HepG2 (cell line): ENCODE measurements around the gene ATF1. TPM values are rescaled to one million over a fixed set of nuclear protein-coding genes. Genes with fewer than 3 reads are reported as not detected.

ENCODE experiments used
- AGO2 ChIP-seq: fragments of 200-400 bp; formaldehyde crosslinking; optimal IDR thresholded peaks from 2 replicates; pipeline ENCODE3; 2017; ENCODE audit warnings: mild to moderate bottlenecking, low read depth, low read length, moderate library complexity
- CSRNP2 ChIP-seq: sonication (generic); formaldehyde crosslinking; conservative IDR thresholded peaks from 2 replicates; pipeline ENCODE4 v1.8.0; 2022; ENCODE audit warnings: low read depth, missing genetic modification reagents
- HNRNPH1 ChIP-seq: fragments of 200-400 bp; formaldehyde crosslinking; optimal IDR thresholded peaks from 2 replicates; pipeline ENCODE3; 2017; ENCODE audit warnings: mild to moderate bottlenecking, low read depth, low read length
- HNRNPL ChIP-seq: fragments of 200-400 bp; formaldehyde crosslinking; IDR thresholded peaks from 2 replicates; pipeline ENCODE4 v1.6.1; 2017; ENCODE audit warnings: mild to moderate bottlenecking, low read depth, low read length
- HOXA9 ChIP-seq: sonication (generic); formaldehyde crosslinking; IDR thresholded peaks from 2 replicates; pipeline ENCODE4 v1.8.1; 2022; ENCODE audit warnings: missing genetic modification reagents, mild to moderate bottlenecking, moderate library complexity, borderline replicate concordance
- MTA3 ChIP-seq: sonication (generic); formaldehyde crosslinking; IDR thresholded peaks from 2 replicates; pipeline ENCODE4 v1.4.0; 2020; ENCODE audit warnings: missing genetic modification reagents
- MXD1 ChIP-seq: sonication (generic); formaldehyde crosslinking; IDR thresholded peaks from 2 replicates; pipeline ENCODE4 v1.4.0; 2020; ENCODE audit warnings: mild to moderate bottlenecking, missing genetic modification reagents
- NFATC3 ChIP-seq: sonication (generic); formaldehyde crosslinking; IDR thresholded peaks from 2 replicates; pipeline ENCODE4 v1.5.1; 2020; ENCODE audit warnings: mild to moderate bottlenecking, missing genetic modification reagents
- PCBP1 ChIP-seq: fragments of 200-400 bp; formaldehyde crosslinking; IDR thresholded peaks from 2 replicates; pipeline ENCODE4 v1.6.1; 2017; ENCODE audit warnings: mild to moderate bottlenecking, low read depth, low read length, borderline replicate concordance
- PLSCR1 ChIP-seq: sonication (generic); formaldehyde crosslinking; IDR thresholded peaks from 2 replicates; pipeline ENCODE4 v1.5.0; 2020; ENCODE audit warnings: missing genetic modification reagents, mild to moderate bottlenecking, borderline replicate concordance
- PRPF4 ChIP-seq: fragments of 200-400 bp; formaldehyde crosslinking; IDR thresholded peaks from 2 replicates; pipeline ENCODE4 v1.6.1; 2016; ENCODE audit warnings: low read length, low read depth; ENCODE audit not compliant: poor library complexity, severe bottlenecking
- RFXANK ChIP-seq: IDR thresholded peaks from 2 replicates; pipeline ENCODE4 v1.6.1; 2016
- SOX6 ChIP-seq, 2 experiments: fragments of 450-650 bp in 1 of 2; sonication (generic) in 1 of 2; formaldehyde crosslinking in 1 of 2; IDR thresholded peaks; 2 replicates each; pipeline versions ENCODE4 v1.4.0 to v1.6.1; 2017 to 2020; ENCODE audit warnings: antibody characterized with exemption in 1 of 2, mild to moderate bottlenecking in 1 of 2, missing genetic modification reagents in 1 of 2
- U2AF1 ChIP-seq: fragments of 200-400 bp; formaldehyde crosslinking; optimal IDR thresholded peaks from 2 replicates; pipeline ENCODE3; 2017; ENCODE audit warnings: mild to moderate bottlenecking, low read depth, low read length
- ZBTB3 ChIP-seq: sonication (generic); formaldehyde crosslinking; IDR thresholded peaks from 2 replicates; pipeline ENCODE4 v1.4.0; 2020; ENCODE audit warnings: low read depth, mild to moderate bottlenecking, moderate library complexity, missing genetic modification reagents, borderline replicate concordance
- ZBTB39 ChIP-seq: sonication (generic); formaldehyde crosslinking; IDR thresholded peaks from 2 replicates; pipeline ENCODE4 v1.5.0; 2020; ENCODE audit warnings: missing genetic modification reagents
- ZMYM2 ChIP-seq: sonication (generic); formaldehyde crosslinking; IDR thresholded peaks from 2 replicates; pipeline ENCODE4 v1.8.0; 2022; ENCODE audit warnings: mild to moderate bottlenecking, missing genetic modification reagents
- ZNF326 ChIP-seq: sonication (generic); formaldehyde crosslinking; IDR thresholded peaks from 2 replicates; pipeline ENCODE4 v1.4.0; 2020; ENCODE audit warnings: missing genetic modification reagents, borderline replicate concordance
- ZNF430 ChIP-seq: sonication (generic); formaldehyde crosslinking; IDR thresholded peaks from 2 replicates; pipeline ENCODE4 v1.9.0; 2021; ENCODE audit warnings: mild to moderate bottlenecking, missing genetic modification reagents
- ZNF503 ChIP-seq: sonication (generic); formaldehyde crosslinking; IDR thresholded peaks from 2 replicates; pipeline ENCODE4 v1.4.0; 2020; ENCODE audit warnings: missing genetic modification reagents
- ZNF576 ChIP-seq: sonication (generic); formaldehyde crosslinking; IDR thresholded peaks from 2 replicates; pipeline ENCODE4 v1.4.0; 2020; ENCODE audit warnings: mild to moderate bottlenecking, missing genetic modification reagents
- ZNF879 ChIP-seq: sonication (generic); formaldehyde crosslinking; IDR thresholded peaks from 2 replicates; pipeline ENCODE4 v1.8.1; 2023; ENCODE audit warnings: missing genetic modification reagents
- ZSCAN22 ChIP-seq: sonication (generic); formaldehyde crosslinking; IDR thresholded peaks from 2 replicates; pipeline ENCODE4 v1.4.0; 2020; ENCODE audit warnings: mild to moderate bottlenecking, missing genetic modification reagents
- polyA plus RNA-seq, 8 experiments: library from polyadenylated mRNA; depleted of rRNA in 3 of 8; stranded (reverse) in 7 of 8; unstranded in 1 of 8; fragments of >200 nt; fragmentation: Illumina TruSeq in 4 of 8; extraction: Trizol in 4 of 8; gene quantifications; 2 replicates each; pipeline versions ENCODE4 v1.2.1 to v1.2.3, GENCODE V29; 2011 to 2016; ENCODE audit warnings: low read depth in 4 of 8, missing spikeins in 1 of 8, mixed read lengths in 1 of 8; ENCODE audit not compliant: insufficient read depth in 1 of 8
- total RNA-seq, 5 experiments: library from RNA; depleted of rRNA; stranded (reverse); fragments of >200 nt; fragmentation: Illumina TruSeq; extraction: Trizol; gene quantifications; 2 replicates each; pipeline ENCODE4 v1.2.3, GENCODE V29; 2016; ENCODE audit warnings: low read depth in 1 of 5

The ATF1 gene
- total and polyA plus RNA-seq, 2 of the 13 experiments (the other 11 are each of a cell fraction or from before 2014, with no cell fraction given): 29.3 to 52.0 TPM

- TF ChIP-seq SOX6 (IDR thresholded peaks at IDR 0.05) (no peak), SOX6 (CRISPR knock-in tag; IDR thresholded peaks at IDR 0.05) (peak; percentile 54; the same call in 1 of the 2 replicates), U2AF1 (no peak), PLSCR1 (no peak), ZNF879 (CRISPR knock-in tag) (no peak), ZNF503 (CRISPR knock-in tag) (no peak), ZSCAN22 (no peak), NFATC3 (no peak), ZBTB3 (CRISPR knock-in tag) (no peak), CSRNP2 (no peak), MXD1 (CRISPR knock-in tag) (peak; percentile 77; the same call in 1 of the 2 replicates), RFXANK (CRISPR knock-in tag) (no peak), AGO2 (peak; percentile 89), ZNF576 (CRISPR knock-in tag) (no peak), HNRNPL (no peak), ZBTB39 (CRISPR knock-in tag) (peak; percentile 71; the same call in 1 of the 2 replicates), PCBP1 (peak; percentile 95), PRPF4 (no peak), ZNF326 (CRISPR knock-in tag) (no peak), ZMYM2 (CRISPR knock-in tag) (0 out of 2 replicates have a peak, but pooled peaks have one; percentile 5), ZNF430 (CRISPR knock-in tag) (peak; percentile 37; the same call in 1 of the 2 replicates), MTA3 (CRISPR knock-in tag) (no peak), HOXA9 (no peak), HNRNPH1 (no peak)
Observed at GRCh38 chr12:50763639-50764285, at the start of gene ATF1 (continued).
